Breast epithelium (tissue), 4 donors: ENCODE data around the gene PLXNA3. TPM values are rescaled to one million over a fixed set of nuclear protein-coding genes. Genes with fewer than 3 reads are reported as not detected.
A peak's percentile ranks its signal among the peaks of the same experiment; 100 is the strongest.

Source experiments
- DNase-seq, 2 donors: peaks; one replicate each; pipeline ENCODE4 v3.0.0-alpha.2; 2019; ENCODE audit warnings: low spot score in 2 of 2
- H3K27ac ChIP-seq, 2 donors: fragments of 200-600 bp; sonication (generic) in 1 of 2; one replicate each; pipeline ENCODE4 v1.5.1; 2016 to 2019; ENCODE audit warnings: mild to moderate bottlenecking in 1 of 2
- H3K27me3 ChIP-seq, 2 donors: fragments of 200-600 bp; sonication (generic) in 1 of 2; one replicate each; pipeline versions ENCODE4 v1.5.1 to v1.6.0; 2017 to 2019; ENCODE audit warnings: control low read depth in 1 of 2, mild to moderate bottlenecking in 1 of 2
- H3K36me3 ChIP-seq: fragments of 200-600 bp; one replicate; pipeline ENCODE4 v1.5.1; 2019
- H3K4me1 ChIP-seq, 2 donors: fragments of 200-600 bp; sonication (generic); one replicate each; pipeline ENCODE4 v1.5.1; 2016 to 2019; ENCODE audit warnings: control low read depth in 1 of 2
- H3K4me3 ChIP-seq, 3 donors: fragments of 200-600 bp; sonication (generic); 1 replicate in 2 of 3; 2 replicates in 1 of 3; pipeline ENCODE4 v1.5.1; 2016 to 2019; ENCODE audit warnings: mild to moderate bottlenecking in 3 of 3, moderate library complexity in 2 of 3
- H3K9me3 ChIP-seq, 2 donors: fragments of 200-600 bp; sonication (generic) in 1 of 2; one replicate each; pipeline ENCODE4 v1.5.1; 2016 to 2019; ENCODE audit warnings: control low read depth in 1 of 2
- POLR2A ChIP-seq: fragments of 450-650 bp; IDR thresholded peaks from one replicate; pipeline ENCODE4 v1.6.1; 2016; ENCODE audit warnings: antibody characterized with exemption, mild to moderate bottlenecking, moderate library complexity
- POLR2AphosphoS5 ChIP-seq, 3 donors: sonication (generic); formaldehyde crosslinking; IDR thresholded peaks; one replicate each; pipeline ENCODE4 v1.6.1; 2017; ENCODE audit warnings: antibody characterized with exemption in 3 of 3
- intact Hi-C: fragments of 100-400 bp; cut with DNase I; formaldehyde crosslinking; loops from one replicate; pipeline ENCODE4 v1.15.1; 2023; ENCODE audit warnings: low total_unique reads
- total RNA-seq, 3 donors: library from RNA; depleted of rRNA; stranded (reverse); fragments of >200 nt; gene quantifications; one replicate each; pipeline ENCODE4 v1.1.0, GENCODE V29; 2016
- TF ChIP-seq, protein P1 (sequence below), 3 donors: fragments of 450-650 bp; IDR thresholded peaks; one replicate each; pipeline ENCODE4 v1.5.1; 2016 to 2017; ENCODE audit warnings: antibody characterized with exemption in 3 of 3, mild to moderate bottlenecking in 3 of 3, moderate library complexity in 3 of 3

PLXNA3 gene
- total RNA-seq, 3 donors from 2014 or later, result 6.1 to 10.8 (median 10.1) TPM

GRCh38 chrX:154430479-154430878 lies 27.6 kb upstream of the PLXNA3 start:
- intact Hi-C loops, result no loop called here
- H3K27me3 ChIP-seq, result peaks cover 0 to 36% of the 10 kb centered on the region in 2 donors
- no peaks in the 10 kb centered on the region for H3K9me3 ChIP-seq
- H3K36me3 ChIP-seq, result no peaks in the 10 kb centered on the region
- no peaks in the 10 kb centered on the region for H3K4me1 ChIP-seq
- TF ChIP-seq, protein P1, sequence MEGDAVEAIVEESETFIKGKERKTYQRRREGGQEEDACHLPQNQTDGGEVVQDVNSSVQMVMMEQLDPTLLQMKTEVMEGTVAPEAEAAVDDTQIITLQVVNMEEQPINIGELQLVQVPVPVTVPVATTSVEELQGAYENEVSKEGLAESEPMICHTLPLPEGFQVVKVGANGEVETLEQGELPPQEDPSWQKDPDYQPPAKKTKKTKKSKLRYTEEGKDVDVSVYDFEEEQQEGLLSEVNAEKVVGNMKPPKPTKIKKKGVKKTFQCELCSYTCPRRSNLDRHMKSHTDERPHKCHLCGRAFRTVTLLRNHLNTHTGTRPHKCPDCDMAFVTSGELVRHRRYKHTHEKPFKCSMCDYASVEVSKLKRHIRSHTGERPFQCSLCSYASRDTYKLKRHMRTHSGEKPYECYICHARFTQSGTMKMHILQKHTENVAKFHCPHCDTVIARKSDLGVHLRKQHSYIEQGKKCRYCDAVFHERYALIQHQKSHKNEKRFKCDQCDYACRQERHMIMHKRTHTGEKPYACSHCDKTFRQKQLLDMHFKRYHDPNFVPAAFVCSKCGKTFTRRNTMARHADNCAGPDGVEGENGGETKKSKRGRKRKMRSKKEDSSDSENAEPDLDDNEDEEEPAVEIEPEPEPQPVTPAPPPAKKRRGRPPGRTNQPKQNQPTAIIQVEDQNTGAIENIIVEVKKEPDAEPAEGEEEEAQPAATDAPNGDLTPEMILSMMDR (IDR thresholded peaks at IDR 0.05), result no peak
- TF ChIP-seq POLR2A (no peak), POLR2AphosphoS5 (IDR thresholded peaks at IDR 0.05) (no peak)
- DNase-seq, result no peak
- H3K27ac ChIP-seq, result peak overlapping the region; percentile 30 to 58
- H3K4me3 ChIP-seq, result peak overlapping the region in 1 of 3 donors; percentile 11

GRCh38 chrX:154430916-154431315 lies 27.2 kb upstream of the PLXNA3 start:
- TF ChIP-seq POLR2AphosphoS5 (IDR thresholded peaks at IDR 0.05), result no peak
- TF ChIP-seq, protein P1 (IDR thresholded peaks at IDR 0.05), result no peak
- no peak for TF ChIP-seq POLR2A
- intact Hi-C loops, result no loop called here
- Histone ChIP-seq H3K4me3 (peak overlapping the region in 1 of 3 donors; percentile 11), H3K9me3 (no peaks in the 10 kb centered on the region), H3K27me3 (peaks cover 0 to 36% of the 10 kb centered on the region in 2 donors), H3K36me3 (no peaks in the 10 kb centered on the region), H3K27ac (peak overlapping the region; percentile 30 to 58), H3K4me1 (no peaks in the 10 kb centered on the region)
- no peak for DNase-seq

GRCh38 chrX:154431341-154431740 lies 26.7 kb upstream of the PLXNA3 start:
- intact Hi-C loops, result no loop called here
- no peak for DNase-seq
- Histone ChIP-seq H3K27ac (peak overlapping the region; percentile 30 to 58), H3K4me1 (no peaks in the 10 kb centered on the region), H3K4me3 (no peak overlapping the region), H3K36me3 (no peaks in the 10 kb centered on the region), H3K9me3 (no peaks in the 10 kb centered on the region), H3K27me3 (peaks cover 0 to 36% of the 10 kb centered on the region in 2 donors)
- TF ChIP-seq POLR2A (no peak), POLR2AphosphoS5 (IDR thresholded peaks at IDR 0.05) (no peak)
- TF ChIP-seq, protein P1 (IDR thresholded peaks at IDR 0.05), result no peak

GRCh38 chrX:154432210-154432609 lies 25.9 kb upstream of the PLXNA3 start:
- no peaks in the 10 kb centered on the region for H3K4me1 ChIP-seq
- TF ChIP-seq POLR2A (no peak), POLR2AphosphoS5 (IDR thresholded peaks at IDR 0.05) (no peak)
- TF ChIP-seq, protein P1 (IDR thresholded peaks at IDR 0.05), result no peak
- intact Hi-C loops, result no loop called here

GRCh38 chrX:154433605-154434004 lies 24.5 kb upstream of the PLXNA3 start:
- peaks cover 0 to 38% of the 10 kb centered on the region in 2 donors for H3K27me3 ChIP-seq
- no peak for TF ChIP-seq POLR2AphosphoS5 (IDR thresholded peaks at IDR 0.05)
- TF ChIP-seq, protein P1 (IDR thresholded peaks at IDR 0.05), result no peak
- TF ChIP-seq POLR2A, result no peak
- intact Hi-C loops, result no loop called here
- H3K27ac ChIP-seq, result no peak overlapping the region
- no peaks in the 10 kb centered on the region for H3K4me1 ChIP-seq
- no peak for DNase-seq
- no peaks in the 10 kb centered on the region for H3K36me3 ChIP-seq
- no peaks in the 10 kb centered on the region for H3K9me3 ChIP-seq
- H3K4me3 ChIP-seq, result no peak overlapping the region

More at GRCh38 chrX:154432210-154432609, 25.9 kb upstream of the PLXNA3 start:
- H3K27me3 ChIP-seq, result peaks cover 0 to 36% of the 10 kb centered on the region in 2 donors
- H3K4me3 ChIP-seq, result no peak overlapping the region
- no peaks in the 10 kb centered on the region for H3K36me3 ChIP-seq
- no peak for DNase-seq
- no peaks in the 10 kb centered on the region for H3K9me3 ChIP-seq
- peak overlapping the region in 1 of 2 donors; percentile 58 for H3K27ac ChIP-seq
